ENCODE measurements around the gene PRKD2.

The PRKD2 gene

GRCh38 chr19:46635920-46636761, 80.8 kb downstream of the PRKD2 start, which contains the start of gene GNG8:
Gene GNG8, minus strand, starts transcription at chr19:46636202. Its CDS starts 1,520 bp downstream, at chr19:46634682.
- no peak for TF ChIP-seq CTCF (conservative IDR thresholded peaks at IDR 0.05; ENCODE audit: control insufficient read depth, insufficient read depth, low read depth, low read length)
- no peak for DNase-seq (ENCODE audit: low read depth)
- H3K4me3 ChIP-seq (ENCODE audit: control insufficient read depth, low read depth, low read length), result no peak within 1 kb of the TSS

GRCh38 chr19:46634656-46635218, 82.2 kb downstream of the PRKD2 start:
- TF ChIP-seq CTCF (conservative IDR thresholded peaks at IDR 0.05; ENCODE audit: control insufficient read depth, insufficient read depth, low read depth, low read length), result no peak
- H3K4me3 ChIP-seq (ENCODE audit: control insufficient read depth, low read depth, low read length), result peak overlapping the region; percentile 30
- no peak for DNase-seq (ENCODE audit: low read depth)

DNA sequence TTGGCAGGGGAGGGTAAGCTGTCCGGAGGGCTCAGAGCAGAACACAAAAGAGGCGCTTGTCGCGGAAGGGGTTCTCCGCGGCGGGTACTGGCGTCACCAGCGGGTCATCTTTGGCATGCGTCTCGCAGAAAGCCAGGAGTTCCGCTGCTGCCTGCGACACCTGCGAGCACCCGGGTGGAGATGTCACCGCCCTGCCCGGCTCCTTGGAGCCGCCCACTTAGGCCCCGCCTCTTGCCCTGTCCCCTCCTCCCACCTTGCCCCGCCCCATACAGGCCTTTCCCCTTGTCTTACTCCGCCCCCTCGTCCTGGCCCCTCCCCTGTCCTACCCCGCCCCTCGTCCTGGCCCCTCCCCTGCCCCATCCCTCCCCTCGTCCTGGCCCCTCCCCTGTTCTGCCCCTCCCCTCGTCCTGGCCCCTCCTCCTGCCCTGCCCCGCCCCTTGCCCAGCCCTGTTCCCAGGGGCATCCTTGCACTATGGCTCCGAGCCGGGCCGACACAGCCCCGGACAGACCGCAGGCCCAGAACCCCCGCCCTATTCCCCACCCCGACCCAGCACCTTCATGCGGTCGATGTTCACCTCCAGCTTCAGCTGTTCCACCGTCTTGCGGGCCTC, 82.8 kb downstream of the PRKD2 start:
- H3K4me3 ChIP-seq (ENCODE audit: control insufficient read depth, low read depth, low read length), result peak overlapping the region; percentile 38
- DNase-seq (ENCODE audit: low read depth), result peak; percentile 86
- TF ChIP-seq CTCF (conservative IDR thresholded peaks at IDR 0.05; ENCODE audit: control insufficient read depth, insufficient read depth, low read depth, low read length), result no peak

- DNase-seq (ENCODE audit: low read depth), result no peak
- no peak overlapping the region for H3K4me3 ChIP-seq (ENCODE audit: control insufficient read depth, low read depth, low read length)
- TF ChIP-seq CTCF (conservative IDR thresholded peaks at IDR 0.05; ENCODE audit: control insufficient read depth, insufficient read depth, low read depth, low read length), result no peak
Observed at GRCh38 chr19:46633130-46633529, 83.8 kb downstream of the PRKD2 start.

DNA sequence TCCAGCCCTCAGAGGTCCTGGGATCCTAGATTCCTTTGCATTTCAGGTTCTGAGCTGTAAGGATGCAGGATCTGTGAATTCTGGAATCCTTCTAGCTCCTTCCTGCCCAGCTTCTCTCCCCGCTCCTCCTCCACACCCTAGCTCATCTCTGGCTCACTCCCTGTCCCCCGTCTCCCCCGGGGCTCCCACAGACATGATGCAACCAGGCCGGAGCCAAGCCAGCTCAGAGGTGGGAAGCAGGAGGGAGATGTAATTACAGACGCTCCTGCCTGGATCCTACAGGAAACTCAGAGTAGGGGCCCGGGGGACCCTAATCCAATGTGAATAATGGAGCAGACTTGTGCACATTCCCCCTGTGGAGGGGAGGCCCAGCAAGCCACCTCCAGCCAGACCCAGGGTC, 85.4 kb downstream of the PRKD2 start:
- peak; percentile 72 for DNase-seq (ENCODE audit: low read depth)
- no peak for TF ChIP-seq CTCF (conservative IDR thresholded peaks at IDR 0.05; ENCODE audit: control insufficient read depth, insufficient read depth, low read depth, low read length)
- no peak overlapping the region for H3K4me3 ChIP-seq (ENCODE audit: control insufficient read depth, low read depth, low read length)

DNA sequence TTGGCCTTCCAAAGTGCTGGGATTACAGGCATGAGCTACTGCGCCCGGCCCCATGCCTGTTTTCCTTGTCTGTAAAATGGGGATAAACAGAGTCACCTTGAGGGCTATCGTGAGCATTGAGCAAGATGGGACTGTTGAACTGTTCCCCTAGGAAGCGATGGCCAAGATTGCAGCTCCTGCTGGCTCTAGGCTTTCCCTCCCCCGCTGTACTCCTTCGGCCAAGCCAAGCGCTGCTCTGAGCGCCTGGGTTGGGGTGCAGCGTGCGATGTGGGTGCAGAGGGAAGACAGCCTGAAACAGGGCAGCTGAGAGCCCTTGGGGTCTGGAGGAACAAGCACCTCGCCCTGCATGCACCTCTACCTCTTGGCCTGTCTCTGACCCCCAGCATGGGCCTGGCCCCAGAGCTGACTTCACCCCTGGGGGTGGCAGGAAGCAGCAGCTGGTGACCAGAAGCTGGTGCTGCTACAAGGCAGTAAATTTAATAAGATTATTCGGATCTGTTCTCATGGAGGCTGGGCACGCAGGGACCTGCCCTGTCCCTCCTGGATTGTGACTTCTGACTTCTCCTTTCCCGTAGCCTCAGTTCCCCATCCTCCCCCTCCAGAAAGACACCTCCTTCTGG, 86.2 kb downstream of the PRKD2 start:
- H3K4me3 ChIP-seq (ENCODE audit: control insufficient read depth, low read depth, low read length), result no peak overlapping the region
- DNase-seq (ENCODE audit: low read depth), result no peak
- no peak for TF ChIP-seq CTCF (conservative IDR thresholded peaks at IDR 0.05; ENCODE audit: control insufficient read depth, insufficient read depth, low read depth, low read length)

Data from fibroblast of mammary gland (primary cell).